NK-92 treated with Interleukin-12 subunit alpha and Interleukin-12 subunit beta, amount 100 ng/mL, for 24 hours (cell line): Measurements from ENCODE around the gene FAM83D.
"Not testable (repeated sequence)": the region's sequence is repeated elsewhere in the genome, so short reads cannot be mapped to it uniquely, and the experiment has no call there.

Experiments
- DNase-seq: peaks from one replicate; lab custom pipeline; 2025; lab: John Stamatoyannopoulos, UW

Gene FAM83D

DNA sequence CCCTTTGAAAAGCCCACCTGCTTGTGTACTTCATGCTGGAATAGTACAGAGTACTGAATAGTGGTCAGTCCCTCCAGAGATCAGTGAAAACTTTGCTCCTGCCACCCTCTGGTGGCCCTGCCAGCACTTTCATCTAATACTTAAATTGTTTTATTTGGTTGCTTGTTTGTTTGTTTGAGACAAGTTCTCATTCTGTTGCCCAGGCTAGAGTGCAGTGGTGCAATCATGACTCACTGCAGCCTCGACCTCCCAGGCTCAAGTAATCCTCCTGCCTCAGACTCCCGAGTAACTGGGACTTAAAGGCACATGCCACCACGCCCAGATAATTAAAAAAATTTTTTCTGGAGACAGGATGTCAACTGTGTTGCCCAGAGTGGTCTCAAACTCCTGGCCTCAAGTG lies 9.1 kb downstream of the FAM83D start:
- DNase-seq, result no peak

DNA sequence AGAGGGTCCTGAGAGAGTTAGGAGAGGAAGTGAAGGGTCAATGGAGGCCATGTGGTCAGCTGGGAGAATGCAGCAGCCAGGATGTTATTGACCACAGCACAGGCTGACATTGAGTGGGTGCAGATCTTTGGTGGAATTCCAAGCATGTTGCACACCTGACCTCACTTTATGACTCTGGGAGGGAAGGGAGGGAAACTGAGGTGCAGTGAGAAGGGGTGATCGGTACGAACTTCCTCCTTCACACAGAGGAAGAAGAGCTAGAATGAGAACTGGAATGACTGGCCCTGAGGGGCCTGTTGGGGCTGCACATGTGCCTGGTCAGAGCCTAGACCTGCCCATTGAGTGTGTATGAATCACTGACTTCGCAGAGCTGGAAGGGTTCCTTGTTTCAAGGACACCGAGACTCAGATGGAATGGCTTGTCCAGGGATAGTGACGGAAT lies 9.8 kb downstream of the FAM83D start:
- DNase-seq, result no peak

DNA sequence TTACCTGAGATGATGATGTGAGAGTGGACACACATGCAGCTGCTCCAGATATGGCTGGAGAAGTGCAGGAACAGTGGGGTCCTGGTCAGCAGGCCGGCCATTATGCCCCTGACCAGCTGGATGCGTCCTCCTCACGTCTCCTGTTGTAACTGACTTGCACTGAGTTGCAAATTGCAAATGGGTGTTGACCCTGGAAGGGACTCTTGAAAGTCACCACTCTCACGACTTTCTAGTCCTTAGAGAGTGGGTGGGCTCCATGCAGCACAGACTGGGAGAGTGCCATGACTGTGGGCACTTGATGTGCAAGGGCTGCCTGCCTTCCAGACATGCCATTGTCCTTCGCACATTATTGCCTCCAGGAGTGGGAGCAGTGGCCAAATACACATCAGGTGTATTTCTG lies 10.8 kb downstream of the FAM83D start:
- no peak for DNase-seq

DNA sequence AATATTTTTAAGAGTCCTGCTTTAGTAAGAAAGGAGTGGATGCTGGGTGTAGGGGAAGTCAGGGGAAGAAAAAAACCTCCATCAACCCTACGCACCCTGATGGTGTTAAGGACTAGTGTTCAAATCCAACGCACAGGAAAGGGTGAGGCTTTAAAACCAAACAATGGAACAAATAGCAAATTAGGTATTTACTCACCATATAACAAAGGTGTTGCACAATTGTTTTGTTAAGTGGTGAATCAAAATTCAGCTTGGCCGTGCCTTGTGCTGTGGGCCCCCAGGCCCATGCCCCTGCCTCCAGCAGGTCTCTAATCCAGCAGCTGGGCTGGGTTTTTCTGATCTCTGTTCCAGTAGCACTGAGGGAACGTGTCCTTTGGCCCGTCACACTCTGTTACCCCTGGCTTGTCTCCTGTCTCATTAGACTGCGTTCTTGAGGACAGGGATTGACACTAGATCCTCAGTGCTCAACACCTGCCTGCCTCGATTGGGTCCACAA lies 11.8 kb downstream of the FAM83D start:
- DNase-seq, result no peak

DNA sequence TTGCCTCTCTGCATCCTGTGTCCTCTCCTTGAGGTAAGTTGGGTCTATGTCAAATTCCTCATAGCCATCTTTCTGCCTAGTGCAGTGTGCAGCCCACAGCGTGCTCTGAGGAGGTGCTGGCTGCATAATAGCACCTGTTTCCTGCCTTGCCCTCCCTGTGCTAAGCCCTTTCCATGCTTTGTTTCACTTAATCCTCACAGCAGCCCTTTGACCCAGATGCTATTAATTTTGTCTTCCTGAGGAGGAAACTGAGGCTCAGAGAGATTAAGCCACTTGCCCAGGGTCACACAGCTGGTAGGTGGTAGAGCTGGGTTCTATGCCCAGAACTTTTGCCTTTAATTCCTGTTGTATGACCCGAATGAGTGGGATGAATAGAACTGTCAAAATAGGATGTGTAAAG lies 13.5 kb downstream of the FAM83D start:
- no peak for DNase-seq

DNA sequence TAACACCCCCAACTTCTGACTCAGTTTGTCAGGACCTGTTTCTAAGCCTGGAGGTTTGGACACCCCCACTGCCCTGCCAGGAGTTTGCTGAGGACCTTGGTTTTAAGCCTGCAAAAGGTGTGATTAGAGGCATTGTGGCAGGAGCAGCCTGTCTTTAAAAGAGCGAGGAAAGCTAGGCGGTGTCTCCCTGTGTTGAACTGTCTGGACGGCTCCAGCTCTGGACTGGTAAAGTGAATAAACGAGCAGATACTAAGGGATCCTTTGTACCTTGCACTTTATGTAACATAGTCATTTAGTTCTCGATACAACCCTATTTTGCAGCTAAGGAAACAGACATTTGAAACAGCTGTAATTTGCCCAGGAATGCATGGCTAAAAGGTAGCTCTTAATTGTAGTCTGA lies 14.4 kb downstream of the FAM83D start:
- DNase-seq, result no peak

DNA sequence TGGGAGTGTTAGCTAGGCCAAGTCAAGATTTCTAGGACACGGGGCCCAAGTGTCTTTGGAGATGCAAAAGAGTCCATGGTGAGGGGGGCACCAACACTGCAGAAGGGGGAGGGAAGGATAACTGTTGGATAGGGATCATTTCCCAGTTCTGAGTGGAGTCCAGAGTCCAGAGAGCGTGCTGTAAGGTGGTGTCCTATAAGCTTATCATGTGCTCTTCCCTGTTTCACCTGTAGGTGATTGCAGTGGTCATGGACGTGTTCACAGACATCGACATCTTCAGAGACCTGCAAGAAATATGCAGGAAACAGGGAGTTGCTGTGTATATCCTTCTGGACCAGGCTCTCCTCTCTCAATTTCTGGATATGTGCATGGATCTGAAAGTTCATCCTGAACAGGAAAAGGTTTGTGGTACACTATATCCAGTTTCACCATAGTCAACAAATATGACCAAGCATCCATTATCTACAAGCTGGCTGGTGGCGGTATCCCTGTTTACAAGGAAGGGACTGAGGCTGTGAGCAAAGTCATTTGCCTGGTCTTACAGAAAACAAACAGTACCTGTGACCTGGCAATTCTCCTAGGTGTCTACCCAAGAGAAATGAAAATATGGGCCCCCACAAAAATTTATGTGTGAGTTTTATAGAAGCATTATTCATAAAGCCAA lies 15.6 kb downstream of the FAM83D start:
- DNase-seq, result no peak

DNA sequence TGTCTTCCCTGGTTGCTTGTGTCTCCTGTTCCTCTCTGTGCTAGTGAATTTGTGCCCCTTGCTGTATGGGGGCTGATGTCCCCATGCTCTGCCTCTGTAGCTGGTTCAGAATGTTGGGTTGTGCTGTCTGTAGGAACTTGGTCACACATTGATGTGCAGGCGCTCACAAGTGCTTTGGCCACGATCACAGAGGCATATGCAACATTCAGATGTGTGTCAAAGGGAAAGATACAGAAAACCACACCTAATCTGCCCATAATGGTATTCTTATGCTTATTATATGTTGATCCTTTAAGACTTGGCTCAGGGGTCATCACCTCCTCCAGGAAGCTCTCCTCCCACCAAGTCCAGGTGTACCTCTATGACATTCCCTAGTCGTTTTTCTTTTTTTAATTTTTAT lies 18.8 kb downstream of the FAM83D start:
- DNase-seq, result no peak

DNA sequence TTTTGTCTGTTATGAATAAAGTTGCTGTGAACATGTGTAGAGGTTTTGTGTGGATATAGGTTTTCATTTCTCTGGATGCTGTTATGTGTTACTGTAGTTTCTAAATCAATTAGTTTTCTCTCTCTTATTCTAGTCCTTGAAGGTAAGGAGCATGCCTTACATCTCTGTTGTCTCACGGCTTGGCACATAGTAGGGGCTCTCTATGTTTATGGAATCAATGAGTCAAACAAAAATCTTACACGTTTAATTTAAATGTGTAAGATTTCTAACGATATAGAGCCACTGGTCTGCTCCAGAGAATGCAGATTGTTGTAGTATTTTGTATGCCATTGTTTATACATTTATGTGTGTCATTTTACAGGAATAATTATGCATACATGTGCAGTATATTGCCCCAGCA lies 20.6 kb downstream of the FAM83D start:
- no peak for DNase-seq

DNA sequence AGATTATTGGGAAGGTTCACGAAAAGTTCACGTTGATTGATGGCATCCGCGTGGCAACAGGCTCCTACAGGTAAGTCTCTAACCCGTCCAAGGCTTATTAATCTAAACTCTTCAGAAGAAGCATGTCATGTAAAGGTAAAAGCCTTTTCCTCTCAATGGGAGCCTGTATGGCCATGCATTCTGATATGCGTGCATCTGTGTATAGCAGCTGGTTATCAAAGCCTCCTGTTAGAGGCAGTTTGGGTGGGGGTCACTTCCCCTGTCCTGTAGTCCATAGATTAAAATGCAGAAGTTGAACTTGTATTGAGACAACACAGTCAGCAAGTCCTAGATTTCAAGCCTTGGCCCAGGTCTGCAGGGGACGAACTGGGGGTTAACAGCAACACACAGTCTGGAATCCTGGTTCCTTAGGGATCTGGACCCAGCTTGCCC lies 21.7 kb downstream of the FAM83D start:
- no peak for DNase-seq

DNA sequence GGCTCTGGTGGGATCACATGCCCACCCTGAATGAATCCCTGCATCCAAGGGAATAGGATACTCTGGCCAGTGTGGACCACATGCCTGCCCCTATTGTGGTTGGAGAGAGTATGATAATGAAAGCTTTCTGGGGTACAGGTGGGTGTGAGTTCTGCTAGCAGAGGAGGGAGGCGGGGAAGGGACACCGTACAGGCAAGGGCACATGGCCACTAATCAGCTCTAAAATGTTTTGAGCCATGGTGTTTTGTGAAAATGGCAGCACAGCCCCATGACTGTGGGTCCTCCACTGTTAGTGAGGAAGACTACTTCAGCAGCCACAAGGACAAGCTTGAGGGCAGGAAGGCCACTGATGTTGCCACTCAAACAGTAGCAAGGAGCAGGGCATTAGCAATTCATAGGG lies 24.0 kb downstream of the FAM83D start:
- DNase-seq, result no peak

DNA sequence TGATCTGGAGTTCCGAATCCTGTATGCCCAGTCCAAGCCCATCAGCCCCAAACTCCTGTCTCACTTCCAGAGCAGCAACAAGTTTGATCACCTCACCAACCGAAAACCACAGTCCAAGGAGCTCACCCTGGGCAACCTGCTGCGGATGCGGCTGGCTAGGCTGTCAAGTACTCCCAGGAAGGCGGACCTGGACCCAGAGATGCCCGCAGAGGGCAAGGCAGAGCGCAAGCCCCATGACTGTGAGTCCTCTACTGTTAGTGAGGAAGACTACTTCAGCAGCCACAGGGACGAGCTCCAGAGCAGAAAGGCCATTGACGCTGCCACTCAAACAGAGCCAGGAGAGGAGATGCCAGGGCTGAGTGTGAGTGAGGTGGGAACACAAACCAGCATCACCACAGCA lies 25.4 kb downstream of the FAM83D start:
- DNase-seq, result no peak

DNA sequence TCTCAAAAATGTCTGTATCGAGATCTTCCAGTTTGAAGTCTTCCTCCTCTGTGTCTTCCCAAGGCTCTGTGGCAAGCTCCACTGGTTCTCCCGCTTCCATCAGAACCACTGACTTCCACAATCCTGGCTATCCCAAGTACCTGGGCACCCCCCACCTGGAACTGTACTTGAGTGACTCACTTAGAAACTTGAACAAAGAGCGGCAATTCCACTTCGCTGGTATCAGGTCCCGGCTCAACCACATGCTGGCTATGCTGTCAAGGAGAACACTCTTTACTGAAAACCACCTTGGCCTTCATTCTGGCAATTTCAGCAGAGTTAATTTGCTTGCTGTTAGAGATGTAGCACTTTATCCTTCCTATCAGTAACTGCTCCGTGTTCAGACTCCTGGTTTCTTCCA lies 25.9 kb downstream of the FAM83D start:
- DNase-seq, result no peak

DNA sequence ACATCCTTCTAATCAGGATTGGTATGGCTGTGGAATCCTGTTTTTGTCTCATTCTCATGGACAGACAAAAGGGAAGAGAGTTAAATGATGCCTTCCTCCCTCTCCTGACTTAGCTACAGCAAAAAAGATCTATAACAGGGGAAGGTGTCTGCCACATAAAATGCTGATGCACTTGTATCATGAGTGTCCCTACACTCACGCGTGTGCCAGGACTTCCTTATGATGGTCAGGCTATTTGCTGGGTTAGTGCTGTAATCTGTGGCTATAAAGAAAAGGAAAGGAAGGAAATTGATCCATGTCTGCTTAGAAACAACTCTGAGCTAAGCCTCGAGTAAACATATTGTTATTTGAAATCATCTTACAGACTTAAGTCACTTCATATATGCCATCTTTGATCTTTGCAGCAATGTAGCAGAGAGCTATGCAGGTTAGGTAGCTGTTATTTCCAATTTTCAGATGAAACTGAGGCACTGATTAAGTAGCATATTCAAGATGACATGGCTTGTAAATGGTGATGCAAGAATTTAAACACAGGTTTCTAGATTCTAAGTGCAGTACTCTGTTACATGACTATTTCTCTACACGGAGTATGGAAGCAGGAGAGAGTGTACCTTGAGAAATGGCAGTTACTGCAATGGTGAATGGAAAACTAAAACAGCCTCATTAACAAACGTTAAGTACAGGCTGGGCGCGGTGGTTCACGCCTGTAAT lies 27.6 kb downstream of the FAM83D start:
- DNase-seq, result no peak

DNA sequence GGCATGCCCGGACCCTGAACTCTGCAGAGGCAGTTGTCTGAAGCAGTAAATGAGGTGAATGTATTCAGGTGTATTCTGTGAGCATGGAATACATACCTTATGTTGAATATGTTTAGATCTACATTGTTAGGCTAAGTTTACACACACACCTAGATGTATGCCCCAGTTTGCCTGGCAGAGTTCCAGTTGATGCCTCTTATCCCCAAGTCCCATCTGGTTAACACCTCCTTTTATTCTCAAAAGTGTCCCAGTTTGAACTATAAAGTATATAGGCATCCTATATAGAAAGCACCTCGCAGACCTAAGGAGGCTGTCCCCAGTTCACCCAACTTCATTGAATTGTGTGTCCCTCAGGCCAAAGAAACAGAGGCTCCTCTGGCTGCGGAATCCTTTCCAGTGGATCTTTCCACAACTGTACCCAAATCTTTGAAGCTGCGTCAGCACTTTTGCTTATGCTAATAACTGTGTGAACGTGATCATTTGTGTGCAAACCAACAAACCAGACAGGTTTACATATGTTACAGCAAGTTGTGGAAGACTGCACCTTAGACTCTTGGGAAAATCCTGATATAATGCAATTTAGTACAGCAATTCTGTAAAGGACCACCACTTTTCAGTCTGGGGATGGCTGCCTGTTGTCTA lies 31.1 kb downstream of the FAM83D start:
- DNase-seq, result no peak

DNA sequence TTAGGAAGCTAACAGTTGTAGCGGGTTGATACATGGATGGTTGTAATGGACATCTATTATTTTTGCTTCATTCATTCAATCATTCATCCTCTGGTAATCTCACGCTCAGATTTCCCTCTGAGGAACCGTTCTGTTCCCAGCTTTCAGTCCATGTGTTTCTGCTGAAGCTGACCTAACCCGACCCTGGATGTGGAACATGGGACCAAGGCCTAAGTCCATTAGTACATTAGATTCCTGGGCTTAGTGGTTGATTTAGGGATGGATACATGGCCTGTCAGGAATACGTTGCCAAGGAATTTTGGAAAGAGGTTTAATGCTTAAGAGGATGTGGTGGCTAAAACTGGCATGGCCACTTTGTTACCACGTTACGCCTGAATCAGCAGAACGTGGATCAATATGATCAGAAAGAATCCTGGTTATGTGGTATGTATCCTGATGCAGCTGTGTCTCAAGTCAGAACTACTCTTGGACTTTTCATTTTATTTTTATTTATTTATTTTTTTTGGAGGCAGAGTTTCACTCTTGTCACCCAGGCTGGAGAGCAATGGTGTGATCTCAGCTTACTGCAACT lies 31.8 kb downstream of the FAM83D start:
- DNase-seq, result no peak

DNA sequence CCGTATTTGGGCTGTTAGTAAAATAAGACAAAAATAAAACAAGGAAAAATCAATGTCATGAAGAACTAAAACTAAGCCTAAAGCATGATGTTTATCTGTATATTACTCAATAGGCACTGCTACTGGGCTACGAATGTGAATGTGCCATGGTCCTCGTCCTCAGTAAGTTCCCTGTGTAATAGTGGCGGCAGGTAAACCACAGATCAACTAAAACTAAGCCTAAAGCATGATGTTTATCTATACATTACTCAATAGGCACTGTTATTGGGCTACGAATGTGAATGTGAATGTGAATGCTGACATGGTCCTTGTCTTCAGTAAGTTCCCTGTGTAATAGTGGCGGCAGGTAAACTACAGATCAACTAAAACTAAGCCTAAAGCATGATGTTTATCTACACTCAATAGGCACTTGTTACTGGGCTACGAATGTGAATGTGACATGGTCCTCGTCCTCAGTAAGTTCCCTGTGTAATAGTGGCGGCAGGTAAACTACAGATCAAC lies 34.0 kb downstream of the FAM83D start:
- DNase-seq, result not testable (repeated sequence)

DNA sequence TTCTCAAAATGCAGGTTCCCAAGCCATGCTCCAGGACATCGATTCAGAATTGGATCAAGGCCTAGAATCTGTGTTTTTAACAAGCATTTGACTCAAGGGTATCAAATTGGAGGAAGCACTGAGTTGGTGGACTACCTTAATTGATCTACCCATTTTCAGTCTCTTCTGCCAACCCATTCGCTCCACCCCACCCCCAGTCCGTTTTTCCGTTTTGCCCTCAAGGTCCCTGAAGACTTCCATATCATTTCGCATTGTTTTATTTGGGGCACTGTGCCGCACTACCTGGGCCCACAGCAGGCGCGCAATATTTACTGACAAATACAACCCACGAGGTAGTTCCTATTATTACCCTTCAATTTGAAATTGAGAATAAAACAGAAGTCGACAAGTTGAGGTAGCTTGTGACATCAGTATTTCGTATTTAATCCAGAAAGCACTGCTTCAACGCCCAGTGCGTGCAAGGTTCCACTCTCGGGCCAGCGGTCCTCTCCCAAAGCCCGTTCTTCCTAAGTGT lies 35.4 kb downstream of the FAM83D start:
- no peak for DNase-seq

DNA sequence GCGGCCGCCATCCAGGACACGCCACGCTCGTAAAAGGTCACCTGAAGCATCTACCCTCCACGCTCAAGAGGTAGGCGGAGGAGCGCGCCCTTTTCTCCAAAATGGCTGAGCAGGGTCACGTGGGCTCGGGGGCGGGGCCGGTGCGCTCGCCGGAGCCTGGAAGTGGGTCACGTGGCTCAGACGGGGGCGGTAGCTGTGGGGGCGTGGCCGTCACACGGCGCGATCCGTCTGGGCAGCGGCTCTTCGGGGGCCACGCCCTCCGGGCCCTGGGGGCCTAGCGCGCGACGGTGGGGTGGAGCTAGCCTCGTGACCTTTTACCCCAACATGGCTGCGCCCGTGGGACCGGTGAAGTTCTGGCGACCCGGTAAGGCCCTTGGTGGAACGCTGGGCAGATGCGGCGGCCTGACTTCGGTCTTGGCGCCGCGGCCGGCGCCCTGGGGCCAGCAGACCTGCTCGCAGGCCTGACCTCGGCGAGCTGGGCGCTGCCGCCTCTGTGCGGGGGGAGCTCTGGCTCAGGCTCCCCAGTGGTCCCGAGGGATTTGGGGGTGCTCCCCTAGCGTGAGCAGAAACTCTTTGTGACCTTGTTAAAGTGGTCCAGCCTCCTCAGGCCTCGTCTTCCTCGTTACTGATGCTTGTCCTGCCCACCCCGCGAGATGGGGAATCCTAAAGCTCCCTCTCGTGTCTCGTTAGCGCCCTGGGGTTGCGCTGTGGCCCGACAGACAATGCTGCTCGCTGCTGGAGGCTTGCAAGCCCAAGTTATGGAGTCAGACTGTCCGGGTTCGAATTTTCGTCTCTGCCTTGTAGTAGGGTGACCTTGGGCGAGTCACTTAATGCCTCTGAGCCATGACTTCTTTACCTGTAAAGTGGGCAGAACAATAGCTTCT lies 36.1 kb downstream of the FAM83D start, which contains the start of gene DHX35:
TSS of gene DHX35 (plus strand) at position 301 of the 884 bp plus-strand sequence. CDS start at position 325, 24 bp downstream.
- DNase-seq, result peak; percentile 94

DNA sequence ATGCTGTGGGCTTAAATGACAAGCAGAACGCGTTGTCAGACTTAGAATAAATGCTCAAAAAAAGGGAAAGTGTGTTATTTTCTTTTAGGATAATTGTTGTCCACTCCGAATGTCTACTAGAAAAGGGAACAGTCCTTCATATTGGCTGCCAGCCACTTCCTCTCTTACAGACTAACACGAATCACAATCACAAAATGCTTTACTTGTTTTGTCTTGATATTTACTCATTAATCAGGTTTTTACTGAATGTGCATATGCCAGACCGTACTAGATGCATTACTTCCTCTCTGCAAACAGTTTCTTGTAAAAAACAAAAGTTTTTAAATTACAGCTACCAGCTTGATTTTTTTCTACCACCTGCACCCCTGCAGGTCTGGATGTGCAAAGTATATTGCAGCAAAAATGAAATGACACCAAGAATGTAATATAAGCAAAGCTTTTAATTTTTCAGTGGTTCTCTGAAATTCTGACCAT lies 36.7 kb downstream of the FAM83D start:
- DNase-seq, result no peak

DNA sequence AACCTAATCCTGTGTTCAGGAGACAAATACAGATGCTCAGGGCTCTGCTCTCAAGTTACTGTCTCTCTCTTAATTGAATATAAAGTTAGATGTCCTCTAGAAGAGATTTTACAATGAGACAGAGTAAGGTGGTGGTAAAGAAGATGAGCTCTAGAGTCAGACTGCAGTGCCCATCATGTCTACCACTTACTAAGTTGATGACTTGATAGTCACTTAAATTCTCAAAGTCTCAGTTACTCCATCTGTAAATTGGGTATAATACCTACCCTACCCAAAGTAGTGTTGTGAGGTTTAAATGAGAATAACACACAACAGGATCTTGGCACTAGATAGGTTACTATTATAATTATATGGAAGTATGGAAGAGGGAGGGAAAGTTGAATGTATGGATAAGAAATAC lies 37.5 kb downstream of the FAM83D start:
- DNase-seq, result no peak
